A673 (cell line): ENCODE data around the gene IRF2. TPM values are rescaled to one million over a fixed set of nuclear protein-coding genes. Genes with fewer than 3 reads are reported as not detected.

Experiments
- BruUV-seq: library from RNA; stranded (reverse); fragments of 400-500 nt; replicated peaks from 2 replicates; lab custom pipeline; 2021; lab: Mats Ljungman, UMichigan
- CTCF ChIA-PET: fragments of 300-600 bp; sonication (Branson Sonifier 250); formaldehyde crosslinking; loops from one replicate; lab custom pipeline; 2022; ENCODE audit warnings: antibody characterized with exemption; lab: Charles Lee
- POLR2A ChIA-PET: fragments of 300-600 bp; sonication (Branson Sonifier 250); formaldehyde crosslinking; loops from one replicate; lab custom pipeline; 2022; ENCODE audit warnings: antibody characterized with exemption; ENCODE audit not compliant: low non-redundant PET; lab: Charles Lee
- DNase-seq: peaks from one replicate; pipeline ENCODE4 v3.0.0-alpha.2; 2015; ENCODE audit warnings: low spot score
- H3K27ac ChIP-seq: fragments of 200-600 bp; sonication (generic); 2 replicates; pipeline ENCODE4 v1.5.1; 2016; ENCODE audit warnings: mixed run types, low read depth, mild to moderate bottlenecking, mixed read lengths, antibody characterized with exemption, low read length; ENCODE audit not compliant: poor library complexity, severe bottlenecking
- H3K27me3 ChIP-seq: fragments of 200-600 bp; sonication (generic); replicated peaks from 2 replicates; pipeline ENCODE4 v1.6.1; 2017; ENCODE audit warnings: mixed run types, low read depth, mild to moderate bottlenecking, mixed read lengths, antibody characterized with exemption, low read length; ENCODE audit not compliant: insufficient read depth, poor library complexity
- H3K36me3 ChIP-seq: fragments of 200-600 bp; sonication (generic); 2 replicates; pipeline ENCODE4 v1.6.1; 2016; ENCODE audit warnings: mixed run types, mild to moderate bottlenecking, mixed read lengths, antibody characterized with exemption, low read length; ENCODE audit not compliant: insufficient read depth, poor library complexity, severe bottlenecking
- H3K4me1 ChIP-seq: fragments of 200-600 bp; sonication (generic); 2 replicates; pipeline ENCODE4 v1.6.1; 2017; ENCODE audit warnings: mixed run types, mild to moderate bottlenecking, mixed read lengths, antibody characterized with exemption, low read length; ENCODE audit not compliant: insufficient read depth, poor library complexity, severe bottlenecking
- H3K4me3 ChIP-seq: fragments of 200-600 bp; sonication (generic); 2 replicates; pipeline ENCODE4 v1.5.1; 2016; ENCODE audit warnings: low read depth, mixed run types, mild to moderate bottlenecking, mixed read lengths, low read length; ENCODE audit not compliant: poor library complexity, severe bottlenecking
- H3K9me3 ChIP-seq: fragments of 200-600 bp; sonication (generic); 2 replicates; pipeline ENCODE4 v1.6.1; 2016; ENCODE audit warnings: mixed run types, low read depth, mild to moderate bottlenecking, mixed read lengths, antibody characterized with exemption, low read length; ENCODE audit not compliant: poor library complexity, severe bottlenecking
- EZH2 ChIP-seq: fragments of 200-600 bp; sonication (generic); IDR thresholded peaks from 2 replicates; pipeline ENCODE4 v1.6.1; 2017; ENCODE audit warnings: borderline replicate concordance, low read depth, mild to moderate bottlenecking, mixed read lengths, antibody characterized with exemption, low read length; ENCODE audit not compliant: poor library complexity, severe bottlenecking
- intact Hi-C: fragments of 100-400 bp; cut with micrococcal nuclease; formaldehyde crosslinking; loops from one replicate; pipeline ENCODE4 v1.10.0; 2022; ENCODE audit not compliant: unreplicated experiment
- total RNA-seq: library from RNA; stranded (reverse); gene quantifications from 2 replicates; pipeline ENCODE4 v1.2.3, GENCODE V29; 2021
- TF ChIP-seq, protein P1 (sequence below): fragments of 300-800, 200-600 bp; sonication (generic); conservative IDR thresholded peaks from 2 replicates; pipeline ENCODE4 v1.5.1; 2017; ENCODE audit warnings: low read depth, mild to moderate bottlenecking, antibody characterized with exemption, low read length, moderate library complexity, mixed read lengths

Gene IRF2
- total RNA-seq, 1 experiment from 2014 or later = 28.2 TPM

DNA sequence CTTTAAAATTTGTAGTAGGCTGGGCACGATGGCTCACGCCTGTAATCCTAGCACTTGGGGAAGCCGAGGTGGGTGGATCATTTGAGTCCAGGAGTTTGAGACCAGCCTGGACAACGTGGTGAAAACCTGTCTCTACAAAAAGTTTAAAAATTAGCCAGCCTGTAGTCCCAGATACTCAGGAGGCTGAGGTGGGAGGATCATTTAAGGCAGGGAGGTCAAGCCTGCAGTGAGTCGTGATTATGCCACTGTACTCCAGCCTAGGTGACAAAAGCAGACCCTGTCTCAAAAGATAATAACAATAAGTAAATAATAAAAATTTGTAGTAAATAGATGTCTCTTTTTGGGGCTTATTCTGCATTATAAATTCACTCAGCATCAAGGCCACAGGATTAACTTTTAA is 118.5 kb downstream of the IRF2 start:
- CTCF ChIA-PET = no interaction called here
- no peak overlapping the region for H3K4me3 ChIP-seq
- H3K4me1 ChIP-seq = peaks cover 64% of the 10 kb centered on the region
- POLR2A ChIA-PET = no interaction called here
- BruUV-seq = no TSS peak
- no peaks in the 10 kb centered on the region for H3K27me3 ChIP-seq
- no peak for DNase-seq
- no peaks in the 10 kb centered on the region for H3K36me3 ChIP-seq
- no peaks in the 10 kb centered on the region for H3K9me3 ChIP-seq
- peak overlapping the region; percentile 93 for H3K27ac ChIP-seq
- intact Hi-C loops = loop anchor here (5.0 kb wide), 3 partner anchors 89 to 291 kb away; partner anchors contain the start of genes CASP3 and PRIMPOL
- TF ChIP-seq, protein P1, sequence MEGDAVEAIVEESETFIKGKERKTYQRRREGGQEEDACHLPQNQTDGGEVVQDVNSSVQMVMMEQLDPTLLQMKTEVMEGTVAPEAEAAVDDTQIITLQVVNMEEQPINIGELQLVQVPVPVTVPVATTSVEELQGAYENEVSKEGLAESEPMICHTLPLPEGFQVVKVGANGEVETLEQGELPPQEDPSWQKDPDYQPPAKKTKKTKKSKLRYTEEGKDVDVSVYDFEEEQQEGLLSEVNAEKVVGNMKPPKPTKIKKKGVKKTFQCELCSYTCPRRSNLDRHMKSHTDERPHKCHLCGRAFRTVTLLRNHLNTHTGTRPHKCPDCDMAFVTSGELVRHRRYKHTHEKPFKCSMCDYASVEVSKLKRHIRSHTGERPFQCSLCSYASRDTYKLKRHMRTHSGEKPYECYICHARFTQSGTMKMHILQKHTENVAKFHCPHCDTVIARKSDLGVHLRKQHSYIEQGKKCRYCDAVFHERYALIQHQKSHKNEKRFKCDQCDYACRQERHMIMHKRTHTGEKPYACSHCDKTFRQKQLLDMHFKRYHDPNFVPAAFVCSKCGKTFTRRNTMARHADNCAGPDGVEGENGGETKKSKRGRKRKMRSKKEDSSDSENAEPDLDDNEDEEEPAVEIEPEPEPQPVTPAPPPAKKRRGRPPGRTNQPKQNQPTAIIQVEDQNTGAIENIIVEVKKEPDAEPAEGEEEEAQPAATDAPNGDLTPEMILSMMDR = no peak
- no peak for TF ChIP-seq EZH2

DNA sequence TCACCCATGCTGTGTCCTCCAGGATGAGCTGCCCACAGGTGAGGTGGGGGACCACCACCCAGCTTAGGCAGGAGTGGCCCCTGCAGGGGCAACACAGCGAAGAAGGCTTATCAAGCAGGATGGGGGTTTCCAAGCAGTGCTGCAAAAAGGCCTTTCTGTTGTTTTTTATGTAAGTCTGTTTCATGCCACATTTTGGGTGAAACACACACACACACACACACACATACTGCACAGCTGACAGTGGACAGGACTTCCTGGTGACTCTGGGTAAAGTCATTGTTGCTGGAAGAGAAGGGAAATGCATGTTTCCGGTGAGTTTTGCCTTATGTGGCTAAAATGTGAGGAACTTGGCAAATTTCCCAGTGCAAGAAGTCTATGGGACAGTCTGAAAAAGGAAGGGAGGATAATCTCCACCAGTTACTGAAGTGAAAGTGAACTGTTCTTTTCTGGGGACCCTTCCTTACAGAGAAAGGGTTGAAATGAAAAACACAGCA is 119.2 kb downstream of the IRF2 start:
- intact Hi-C loops = loop anchor here (5.0 kb wide), 3 partner anchors 88 to 292 kb away; partner anchors contain the start of genes CASP3 and PRIMPOL
- H3K36me3 ChIP-seq = no peaks in the 10 kb centered on the region
- H3K4me3 ChIP-seq = no peak overlapping the region
- ChIA-PET POLR2A (no interaction called here), CTCF (interaction anchor here (0.7 kb wide), 1 partner anchor 91 kb away, joined by 8 read pairs; no protein-coding TSS in a partner anchor)
- no peak for TF ChIP-seq EZH2
- TF ChIP-seq, protein P1 = no peak
- BruUV-seq = no TSS peak
- H3K27me3 ChIP-seq = no peaks in the 10 kb centered on the region
- DNase-seq = peak; percentile 98
- H3K27ac ChIP-seq = peak overlapping the region; percentile 93
- H3K9me3 ChIP-seq = no peaks in the 10 kb centered on the region
- peaks cover 57% of the 10 kb centered on the region for H3K4me1 ChIP-seq

DNA sequence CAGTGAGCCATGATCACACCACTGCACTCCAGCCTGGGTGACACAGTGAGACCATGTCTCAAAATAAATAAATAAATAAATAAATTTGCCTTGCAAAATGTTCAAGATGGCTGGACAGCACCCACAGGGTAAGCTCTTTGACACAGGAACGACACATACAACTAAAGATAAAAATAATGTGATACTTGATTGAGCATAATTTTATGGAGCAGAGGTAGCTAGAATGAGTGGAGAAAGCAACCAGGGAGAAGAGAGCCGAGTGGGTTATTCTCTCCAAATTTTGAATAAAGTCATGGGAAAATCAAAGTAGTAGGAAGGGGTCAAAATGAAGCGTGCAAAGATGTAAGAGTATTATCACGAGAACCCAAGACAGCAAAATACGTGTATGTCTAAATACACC is 121.5 kb downstream of the IRF2 start:
- BruUV-seq = no TSS peak
- Histone ChIP-seq H3K4me3 (no peak overlapping the region), H3K27ac (no peak overlapping the region), H3K4me1 (peaks cover 48% of the 10 kb centered on the region), H3K27me3 (no peaks in the 10 kb centered on the region), H3K9me3 (no peaks in the 10 kb centered on the region), H3K36me3 (no peaks in the 10 kb centered on the region)
- intact Hi-C loops = no loop called here
- TF ChIP-seq, protein P1 = no peak
- no peak for TF ChIP-seq EZH2
- POLR2A ChIA-PET = no interaction called here
- DNase-seq = no peak
- CTCF ChIA-PET = no interaction called here
